ENCODE data around the gene ACAP3.

ACAP3 gene

GRCh38 chr1:1293263-1294249 is 14.2 kb downstream of the ACAP3 start (continued):
- no peak for TF ChIP-seq POU6F1 (CRISPR knock-in tag; IDR thresholded peaks at IDR 0.05; ENCODE audit: borderline replicate concordance, low read depth)

- TF ChIP-seq ISL1 (CRISPR knock-in tag; IDR thresholded peaks at IDR 0.05) (no peak), ZFP30 (CRISPR knock-in tag; IDR thresholded peaks at IDR 0.05) (no peak), CSDC2 (CRISPR knock-in tag; IDR thresholded peaks at IDR 0.05) (no peak), TCF4 (CRISPR knock-in tag; IDR thresholded peaks at IDR 0.05; ENCODE audit: borderline replicate concordance) (no peak), ZNF565 (CRISPR knock-in tag; conservative IDR thresholded peaks at IDR 0.05; ENCODE audit: low read depth) (no peak), SNAI2 (CRISPR knock-in tag; IDR thresholded peaks at IDR 0.05) (no peak), CREB5 (CRISPR knock-in tag; IDR thresholded peaks at IDR 0.05; ENCODE audit: low read depth) (no peak), ZC3H10 (CRISPR knock-in tag; IDR thresholded peaks at IDR 0.05) (no peak), RARB (CRISPR knock-in tag; IDR thresholded peaks at IDR 0.05) (no peak), CSRNP3 (CRISPR knock-in tag; IDR thresholded peaks at IDR 0.05) (no peak), PATZ1 (CRISPR knock-in tag; IDR thresholded peaks at IDR 0.05; ENCODE audit: borderline replicate concordance) (no peak), ZNF8 (CRISPR knock-in tag; IDR thresholded peaks at IDR 0.05) (no peak), GLIS3 (CRISPR knock-in tag; IDR thresholded peaks at IDR 0.05) (no peak), OSR1 (CRISPR knock-in tag; IDR thresholded peaks at IDR 0.05) (no peak), ZFP3 (CRISPR knock-in tag; IDR thresholded peaks at IDR 0.05) (no peak)
- ATAC-seq: no peak
These were observed 14.9 kb downstream of the ACAP3 start for GRCh38 chr1:1292851-1293250.

- no peak; the same call in 2 of the 3 replicates for ATAC-seq
These were observed 15.3 kb downstream of the ACAP3 start for GRCh38 chr1:1292442-1292779.

More at GRCh38 chr1:1292442-1292779, 15.3 kb downstream of the ACAP3 start:
- TF ChIP-seq ZFP30 (CRISPR knock-in tag; IDR thresholded peaks at IDR 0.05) (no peak), RARB (CRISPR knock-in tag; IDR thresholded peaks at IDR 0.05) (no peak), CREB5 (CRISPR knock-in tag; IDR thresholded peaks at IDR 0.05; ENCODE audit: low read depth) (no peak), TSHZ2 (CRISPR knock-in tag; IDR thresholded peaks at IDR 0.05) (no peak), ZFP3 (CRISPR knock-in tag; IDR thresholded peaks at IDR 0.05) (no peak), GLIS3 (CRISPR knock-in tag; IDR thresholded peaks at IDR 0.05) (no peak), CSDC2 (CRISPR knock-in tag; IDR thresholded peaks at IDR 0.05) (no peak)
